ENCODE data around the gene EML6.
A peak's percentile ranks its signal among the peaks of the same experiment; 100 is the strongest.
"Not testable (repeated sequence)": the region's sequence is repeated elsewhere in the genome, so short reads cannot be mapped to it uniquely, and the experiment has no call there.

The EML6 gene

DNA sequence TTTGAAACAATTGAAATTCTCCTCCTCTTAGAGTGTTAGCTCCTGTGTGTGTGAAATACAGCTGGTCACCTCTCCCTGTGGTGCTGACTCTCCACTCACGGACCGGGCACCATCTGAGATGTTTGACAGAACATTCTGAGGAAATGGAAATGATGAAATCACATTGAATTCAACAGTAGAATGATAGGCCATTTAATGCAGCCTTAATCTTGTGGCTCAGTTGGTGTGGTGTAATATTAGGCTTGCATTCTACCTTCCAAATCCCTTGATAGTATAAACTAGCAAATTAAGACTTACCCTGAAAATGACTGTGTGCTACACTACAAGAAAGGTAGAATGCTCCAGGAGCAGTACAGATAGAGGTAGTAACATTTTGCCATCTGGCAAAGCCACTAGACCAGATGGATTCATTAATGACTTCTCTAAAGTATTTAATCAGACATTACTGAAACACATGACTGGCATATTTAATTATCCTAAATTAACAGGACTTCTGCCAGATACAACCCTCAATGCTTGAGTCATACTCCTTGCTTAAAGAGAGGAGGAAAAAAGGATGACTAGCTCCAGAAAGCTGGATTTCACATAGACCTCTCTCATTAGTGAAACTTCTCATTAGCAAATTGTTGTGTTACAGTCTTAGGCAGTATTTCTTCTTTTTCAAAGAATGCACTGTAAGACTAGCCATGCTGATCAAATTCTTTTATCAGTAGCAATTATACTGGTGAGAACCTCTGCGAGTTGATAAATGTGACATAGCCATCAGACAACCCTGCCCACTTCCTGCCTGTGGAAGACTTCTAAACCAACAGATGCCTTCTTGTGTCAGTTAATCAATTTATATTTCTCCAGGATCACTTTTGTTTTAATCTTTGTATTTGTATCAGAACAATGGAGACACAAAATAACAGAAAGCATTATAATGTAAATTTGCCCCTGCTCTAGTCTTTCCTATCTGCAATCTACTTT is 80.6 kb downstream of the EML6 start:
- no peak for DNase-seq (ENCODE audit: low read depth in 3 of 3)

DNA sequence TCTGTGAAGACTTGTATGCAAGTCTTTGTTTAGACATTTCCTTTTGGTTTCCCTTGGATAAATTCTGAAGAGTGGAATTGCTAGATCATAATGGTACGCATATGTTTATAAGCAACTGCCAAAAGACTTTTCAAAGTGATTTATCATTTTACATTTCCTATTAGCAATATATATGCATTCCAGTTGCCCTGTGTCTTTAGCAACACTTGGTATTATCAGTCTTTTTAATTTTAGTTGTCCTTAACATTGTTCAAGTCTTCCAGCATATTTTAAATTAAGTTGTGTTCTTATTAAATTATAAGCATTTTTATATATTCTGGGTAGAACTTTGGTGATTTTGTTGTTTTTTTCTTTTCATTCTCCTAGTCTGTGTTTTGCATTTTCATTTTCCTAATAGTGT is 81.8 kb downstream of the EML6 start:
- DNase-seq (ENCODE audit: low read depth in 3 of 3), result no peak

DNA sequence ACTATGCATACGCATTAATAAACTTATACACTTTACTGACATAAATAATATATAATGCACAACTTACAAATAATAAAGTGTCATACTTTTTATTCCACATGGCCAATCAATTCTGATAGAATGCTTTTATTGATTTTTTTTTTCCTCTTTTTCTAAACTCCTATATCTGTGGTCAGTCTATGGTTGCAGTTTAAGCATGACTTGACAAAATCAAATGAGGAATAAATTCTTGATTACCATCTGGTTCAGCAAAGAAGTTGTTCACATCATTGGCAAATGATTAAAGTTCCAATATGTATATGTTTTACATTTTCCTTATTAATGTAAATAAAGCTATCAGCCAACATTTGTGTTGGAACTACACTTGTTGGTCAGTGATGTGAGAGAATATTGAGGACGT is 83.5 kb downstream of the EML6 start:
- no peak for DNase-seq (ENCODE audit: low read depth in 3 of 3)

DNA sequence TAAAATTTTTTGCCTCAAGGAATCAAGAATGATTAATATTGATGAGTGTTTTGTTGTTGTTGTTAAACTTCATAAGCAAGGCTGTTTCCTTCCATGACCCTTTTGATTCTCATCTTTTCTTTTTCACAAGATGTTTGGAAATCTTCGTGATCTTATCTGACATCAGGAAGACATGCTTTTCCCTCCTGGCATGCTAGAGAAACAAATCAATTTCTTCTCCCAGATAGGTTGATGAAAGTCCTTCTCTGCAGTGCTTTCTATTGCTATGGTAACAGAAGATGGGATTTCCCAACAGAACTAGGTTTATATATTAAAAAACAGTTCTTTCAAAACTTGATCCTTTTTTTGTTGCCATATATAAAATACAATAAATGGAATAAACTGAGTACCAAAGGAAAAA is 85.2 kb downstream of the EML6 start:
- DNase-seq (ENCODE audit: low read depth in 3 of 3), result no peak

DNA sequence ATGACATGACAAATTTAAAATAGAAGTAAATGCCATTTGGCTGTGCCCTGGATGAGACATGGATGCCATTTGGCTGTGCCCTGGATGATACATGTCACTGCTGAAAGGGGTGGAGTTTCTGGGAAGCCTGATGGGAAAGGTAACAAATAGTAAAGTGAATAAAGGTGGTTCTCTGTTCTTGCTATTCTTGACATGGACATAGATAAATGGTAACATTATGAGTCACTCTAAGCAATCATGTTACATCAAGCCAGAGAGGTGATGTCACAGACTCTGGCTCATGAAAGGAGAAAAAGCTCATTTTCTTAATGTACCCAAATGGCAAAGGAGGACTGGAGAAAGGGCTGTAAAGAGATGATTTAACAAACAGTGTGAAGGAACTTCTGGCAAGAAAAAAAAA is 86.4 kb downstream of the EML6 start:
- no peak for DNase-seq (ENCODE audit: low read depth in 3 of 3)

DNA sequence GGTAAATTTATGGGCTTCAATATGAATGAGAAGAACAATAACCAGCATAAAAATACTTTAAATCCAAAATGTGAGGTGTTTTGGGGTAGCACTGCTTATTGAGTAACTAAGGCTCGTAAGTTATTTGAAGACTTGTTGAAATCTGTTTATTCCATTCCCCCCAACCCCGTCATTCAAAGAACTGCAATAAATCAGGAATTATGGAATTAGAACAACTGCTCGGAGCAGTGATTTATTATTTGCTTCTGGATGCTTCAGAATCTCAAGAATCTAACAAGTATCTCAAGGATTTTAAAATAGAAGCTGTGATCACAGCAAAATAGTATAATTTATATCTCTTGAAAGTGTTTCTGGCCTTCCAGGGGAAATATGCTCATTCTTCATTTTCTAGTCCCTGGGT is 86.8 kb downstream of the EML6 start:
- no peak for DNase-seq (ENCODE audit: low read depth in 3 of 3)

DNA sequence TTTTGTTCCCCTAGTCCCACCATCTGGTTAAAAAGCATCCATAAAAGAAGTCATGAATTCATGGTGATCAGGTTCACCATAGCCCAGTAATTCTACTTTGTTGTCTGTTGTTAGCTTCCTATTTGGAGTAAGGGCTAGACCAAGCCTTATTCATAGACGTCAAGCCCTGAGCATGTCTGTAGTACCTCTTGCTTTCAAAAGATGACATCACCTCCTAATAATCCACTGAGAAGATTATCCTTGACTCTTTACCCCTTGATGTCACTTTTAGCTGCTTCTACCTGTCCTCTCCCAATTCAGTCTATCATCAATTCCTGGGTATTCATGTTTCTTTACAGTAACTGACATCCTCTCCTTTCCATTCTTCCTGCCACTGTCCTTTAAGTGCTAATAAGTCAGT is 90.1 kb downstream of the EML6 start:
- no peak for DNase-seq (ENCODE audit: low read depth in 3 of 3)

DNA sequence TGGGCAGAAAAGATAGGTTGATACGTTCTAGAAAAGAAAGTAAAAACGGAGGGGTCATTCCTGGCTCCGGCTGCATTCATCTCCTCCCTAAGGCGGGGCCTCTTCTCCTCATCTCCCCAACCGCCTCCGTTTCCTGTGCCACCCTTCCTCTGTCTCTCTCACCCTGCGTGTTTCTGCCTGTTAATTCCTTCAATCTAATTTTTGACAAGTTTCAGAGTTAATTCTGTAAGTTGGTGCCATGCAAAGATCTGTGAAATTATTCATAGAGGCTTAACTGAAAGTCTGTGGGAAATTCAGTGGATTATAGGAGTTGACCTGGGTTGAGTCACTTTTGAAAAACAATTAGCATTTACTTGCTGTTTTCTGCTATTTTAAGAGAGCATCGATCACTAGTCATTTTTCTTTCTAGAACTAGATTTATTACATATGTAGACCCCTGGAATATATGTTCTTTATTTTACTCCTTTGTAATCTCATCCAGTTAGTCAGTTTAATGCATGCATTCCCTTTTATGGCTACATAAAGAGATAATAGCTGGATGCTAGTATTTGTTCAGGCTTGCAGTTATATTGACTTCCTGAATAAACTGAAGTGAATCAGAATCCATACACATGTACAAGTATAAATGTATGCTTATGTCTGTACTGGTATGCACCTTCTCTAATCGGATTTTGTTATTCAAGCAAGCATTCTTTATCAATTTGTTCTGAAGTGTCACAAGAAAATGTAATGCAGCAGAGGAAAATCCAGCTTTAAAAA is 91.1 kb downstream of the EML6 start:
- DNase-seq (ENCODE audit: low read depth in 3 of 3), result no peak

DNA sequence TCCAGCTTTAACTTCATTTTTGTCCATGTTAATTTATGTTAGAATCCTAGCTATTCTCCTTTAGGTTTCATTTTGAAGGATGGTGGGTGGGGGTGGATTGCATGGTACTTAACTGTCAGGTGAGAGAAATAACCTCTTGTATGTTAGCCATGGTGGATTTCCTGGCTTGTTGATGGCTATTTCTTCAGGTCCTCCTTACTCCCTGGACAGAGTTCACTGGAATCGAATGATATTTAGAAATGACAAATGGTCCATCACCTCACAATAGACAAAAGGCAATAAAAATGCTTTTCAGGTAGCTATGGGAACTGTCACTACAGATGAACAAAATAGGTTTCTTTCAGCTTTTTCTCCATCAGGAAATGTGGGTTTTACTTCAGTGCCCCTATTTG is 91.7 kb downstream of the EML6 start:
- no peak for DNase-seq (ENCODE audit: low read depth in 3 of 3)

DNA sequence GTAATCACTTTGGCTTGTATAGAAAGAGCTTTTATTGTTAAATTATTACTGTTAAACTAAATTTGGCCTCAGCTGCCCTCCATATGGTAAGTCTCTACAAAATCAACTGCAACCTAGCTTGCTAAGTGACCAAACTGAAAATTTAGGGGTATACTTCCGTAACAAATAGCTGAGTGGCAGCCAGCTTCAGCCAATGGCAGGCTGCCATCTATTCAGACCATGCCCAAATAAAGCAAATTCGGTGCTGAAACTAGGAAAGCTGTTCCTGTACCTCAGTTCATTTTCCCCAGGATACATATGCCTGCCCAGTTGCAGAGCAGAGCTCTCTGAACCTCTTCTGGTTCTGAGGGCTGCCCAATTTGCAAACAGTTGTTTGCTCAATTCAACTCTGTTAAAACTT is 94.8 kb downstream of the EML6 start:
- DNase-seq (ENCODE audit: low read depth in 3 of 3), result no peak

DNA sequence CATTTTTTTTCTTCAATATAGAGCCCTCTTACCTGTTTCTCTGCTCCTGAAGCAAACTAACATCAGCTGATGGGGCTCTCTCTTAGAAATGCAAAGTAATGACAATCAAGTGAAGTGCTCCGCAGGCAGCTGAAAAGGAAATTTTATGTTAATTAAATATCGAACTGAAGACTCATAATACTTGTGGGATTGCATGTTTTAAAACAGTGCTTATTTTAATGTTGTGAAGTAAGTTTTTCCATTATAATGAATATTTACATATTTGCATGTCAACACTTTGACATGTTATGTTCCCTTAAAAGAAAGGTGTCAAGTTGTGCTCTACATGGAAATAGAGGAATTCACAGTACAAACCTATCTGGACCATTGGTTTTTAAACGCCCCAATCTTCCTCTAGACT is 97.1 kb downstream of the EML6 start:
- DNase-seq (ENCODE audit: low read depth in 3 of 3), result no peak

DNA sequence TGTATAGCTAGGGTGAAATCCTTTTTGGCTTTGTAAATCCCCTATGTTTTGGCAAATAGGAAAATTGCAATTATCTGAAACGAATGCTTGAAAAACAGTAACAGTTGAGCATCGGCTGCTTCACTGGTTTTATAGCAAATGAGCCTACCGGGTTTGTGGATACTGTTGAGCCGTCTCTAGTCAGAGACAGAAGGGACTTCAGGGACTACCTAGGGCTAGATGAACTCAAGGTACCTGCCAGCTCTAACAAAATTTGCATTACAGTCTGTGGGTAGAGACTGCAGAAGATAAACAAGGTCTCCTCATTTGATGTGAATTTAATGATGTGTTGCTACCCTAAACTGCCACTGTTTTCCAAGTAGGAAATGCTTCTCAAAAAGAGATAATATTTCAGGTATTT is 101.1 kb downstream of the EML6 start:
- no peak for DNase-seq (ENCODE audit: low read depth in 3 of 3)

DNA sequence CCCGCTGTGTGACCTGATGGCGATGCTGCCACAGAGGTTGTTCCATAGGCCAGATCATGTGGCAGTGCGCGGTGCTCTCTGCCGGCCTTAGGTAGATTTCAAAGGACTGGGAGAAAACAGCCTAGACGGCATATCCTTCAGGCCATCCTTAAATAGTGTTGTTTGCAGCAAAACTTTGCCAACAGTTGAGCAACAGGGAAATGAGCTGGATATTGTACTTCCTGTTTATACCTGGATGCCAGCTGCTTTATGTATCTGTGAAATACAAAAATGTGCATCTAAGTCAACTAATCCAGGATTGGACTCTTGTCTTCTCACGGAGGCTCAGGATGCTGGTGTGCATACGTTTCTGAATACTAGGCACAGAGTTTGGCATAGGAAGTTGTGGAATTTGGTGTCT is 107.1 kb downstream of the EML6 start:
- no peak for DNase-seq (ENCODE audit: low read depth in 3 of 3)

DNA sequence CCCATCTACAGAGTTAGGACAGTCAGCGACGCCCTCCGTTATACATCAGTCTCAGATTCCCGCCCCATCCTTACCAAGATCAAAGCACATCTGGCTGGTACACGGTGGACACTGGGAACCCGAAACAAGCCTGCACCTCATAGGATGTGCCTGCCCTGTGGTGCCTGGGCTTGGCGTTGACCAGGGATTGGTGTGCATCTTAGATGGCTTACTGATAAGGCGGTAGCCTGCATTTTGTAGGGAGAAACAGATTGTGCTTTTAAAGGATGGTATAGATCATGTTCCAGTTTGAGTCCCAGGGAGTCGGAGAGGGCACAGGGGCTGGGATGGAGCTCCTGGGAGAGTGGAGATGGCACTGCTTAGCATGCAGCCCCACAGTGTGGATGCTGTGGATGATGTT is 108.0 kb downstream of the EML6 start:
- DNase-seq (ENCODE audit: low read depth in 3 of 3), result no peak

DNA sequence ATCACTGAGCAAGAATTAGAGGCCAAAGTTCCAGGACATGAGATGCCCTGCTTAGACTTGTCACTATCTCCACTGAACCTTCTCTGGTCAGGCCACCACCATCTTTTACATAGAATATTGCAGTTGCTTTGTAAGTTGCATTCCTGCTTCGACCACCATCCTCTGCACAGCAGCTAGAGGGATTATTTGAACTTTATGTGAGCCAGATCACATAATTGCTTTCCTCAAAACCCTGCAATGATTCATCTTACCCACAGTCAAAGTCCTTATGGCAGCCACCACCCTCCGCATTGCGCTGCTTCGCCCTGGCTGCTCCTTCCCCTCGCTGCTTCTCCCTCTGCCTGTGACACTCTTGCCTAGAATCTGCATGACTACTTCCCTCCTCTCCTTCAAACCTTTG is 111.3 kb downstream of the EML6 start:
- no peak for DNase-seq (ENCODE audit: low read depth in 3 of 3)

DNA sequence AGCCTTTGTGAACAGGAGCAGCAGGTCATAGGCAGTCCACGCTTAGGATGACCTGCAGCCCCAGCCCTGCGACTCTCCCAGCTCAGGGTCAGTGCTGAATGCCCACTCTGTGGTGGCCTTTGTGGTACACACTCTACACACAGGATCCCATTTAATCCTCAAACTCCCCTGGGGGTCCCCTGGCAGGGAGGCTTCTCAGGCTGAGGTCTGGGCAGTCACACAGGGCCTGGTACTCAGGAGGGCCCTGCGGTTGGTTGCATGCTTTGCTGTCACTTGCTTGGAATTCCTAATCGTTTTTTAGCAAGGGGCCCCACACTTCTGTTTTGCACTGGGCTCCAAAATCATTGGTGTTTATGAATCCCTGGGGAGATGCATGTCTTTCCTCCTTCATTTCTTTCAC is 113.0 kb downstream of the EML6 start:
- no peak for DNase-seq (ENCODE audit: low read depth in 3 of 3)

DNA sequence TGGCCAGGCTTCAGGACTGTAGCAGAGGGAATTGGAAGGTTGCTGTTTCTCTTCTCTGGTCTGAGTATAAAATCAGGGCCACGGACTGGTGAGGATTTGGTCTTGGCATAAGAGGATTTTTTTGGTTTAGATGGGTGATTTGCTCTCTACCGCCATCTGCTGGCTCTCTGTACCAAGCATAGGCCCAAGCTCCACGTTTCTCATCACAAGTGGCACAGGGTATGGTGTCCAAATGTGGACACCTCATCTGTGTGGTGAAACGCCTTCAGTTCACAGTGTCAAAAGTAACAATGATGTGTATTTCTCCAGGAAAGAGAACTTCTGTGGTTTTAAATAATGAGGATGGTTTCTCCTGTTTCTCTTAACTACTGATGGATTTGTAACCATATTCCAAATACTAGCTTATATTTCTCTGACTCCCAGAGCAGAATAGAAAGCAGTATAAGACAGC is 115.1 kb downstream of the EML6 start:
- DNase-seq (ENCODE audit: low read depth in 3 of 3), result peak; percentile 30 to 50 (median 50)

DNA sequence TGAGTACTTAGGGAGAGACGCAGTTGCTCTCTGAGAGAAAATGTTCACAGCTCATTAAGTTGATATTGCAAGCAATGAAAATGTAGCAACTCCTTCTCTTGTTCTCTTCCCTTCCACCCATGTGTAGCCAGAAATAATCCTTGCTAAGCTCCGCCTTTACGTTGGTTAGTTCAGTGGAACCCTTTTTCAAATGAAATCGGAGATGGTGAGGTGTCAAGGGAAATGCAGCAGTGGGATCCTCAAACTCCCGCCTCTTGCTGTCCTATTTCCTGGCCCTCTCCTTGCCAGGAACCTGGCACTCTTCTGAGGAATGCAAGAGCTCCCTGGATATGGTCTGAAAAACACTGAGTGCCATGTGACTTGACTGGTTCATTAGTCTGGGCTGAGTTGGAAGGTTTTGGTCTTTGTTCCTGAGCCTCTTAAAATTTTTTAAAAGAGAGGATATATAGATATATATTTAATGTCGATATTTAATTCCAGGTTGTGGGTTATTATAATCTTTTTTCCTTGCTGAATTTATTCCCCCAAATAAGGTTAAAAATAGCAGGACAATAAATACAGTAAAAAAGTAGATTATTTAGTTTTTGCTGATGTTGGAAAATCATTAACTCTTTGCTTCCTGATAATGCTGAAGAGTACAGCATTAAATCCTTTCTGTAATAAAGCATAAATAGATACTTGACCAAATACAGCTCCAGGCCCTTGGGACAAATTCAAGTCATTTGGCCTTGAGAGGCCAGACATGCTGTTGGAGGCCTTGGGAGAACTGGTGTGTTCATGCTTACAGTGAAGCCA is 116.2 kb downstream of the EML6 start:
- DNase-seq (ENCODE audit: low read depth in 3 of 3), result no peak

DNA sequence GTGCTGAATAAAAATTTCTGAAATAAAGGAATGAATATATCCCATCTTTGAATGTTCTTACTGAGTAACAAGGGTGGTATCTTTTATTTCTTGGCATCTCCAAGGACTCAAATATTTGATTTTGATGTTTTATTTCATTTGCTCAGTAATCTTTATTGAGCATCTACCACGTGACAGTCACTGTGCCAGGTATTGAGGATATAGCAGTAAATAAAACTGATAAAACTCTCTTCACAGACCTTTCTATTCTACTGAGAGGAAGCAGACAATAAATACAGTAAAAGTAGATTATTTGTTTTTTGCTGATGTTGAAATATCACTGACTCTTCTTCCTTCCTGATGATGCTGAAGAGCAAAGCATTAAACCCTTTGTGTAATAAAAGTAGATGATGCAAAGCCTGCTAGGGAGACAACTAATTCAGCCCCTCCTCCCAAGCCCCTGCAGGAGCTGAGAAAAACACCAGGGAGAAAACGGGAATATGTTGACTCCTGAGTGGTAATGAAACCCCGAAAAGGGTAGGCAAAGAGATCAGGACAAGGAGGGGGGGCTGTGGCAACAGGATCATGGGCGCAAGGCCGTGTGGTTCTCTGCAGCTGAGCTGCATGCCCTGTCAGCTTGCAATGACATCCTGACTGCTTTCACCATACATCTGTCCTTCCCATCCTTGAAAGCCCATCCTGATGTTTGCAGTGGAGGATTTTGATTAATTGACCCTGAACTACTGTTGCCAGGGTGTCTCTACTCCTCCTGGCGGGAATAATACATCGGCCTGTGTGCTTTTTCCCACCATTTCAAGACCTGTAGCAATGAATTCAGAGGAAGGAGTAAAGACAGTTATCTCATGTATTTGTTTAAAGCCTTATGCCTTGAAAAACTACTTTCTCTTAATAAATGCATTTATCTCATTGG is 117.4 kb downstream of the EML6 start:
- DNase-seq (ENCODE audit: low read depth in 3 of 3), result no peak

DNA sequence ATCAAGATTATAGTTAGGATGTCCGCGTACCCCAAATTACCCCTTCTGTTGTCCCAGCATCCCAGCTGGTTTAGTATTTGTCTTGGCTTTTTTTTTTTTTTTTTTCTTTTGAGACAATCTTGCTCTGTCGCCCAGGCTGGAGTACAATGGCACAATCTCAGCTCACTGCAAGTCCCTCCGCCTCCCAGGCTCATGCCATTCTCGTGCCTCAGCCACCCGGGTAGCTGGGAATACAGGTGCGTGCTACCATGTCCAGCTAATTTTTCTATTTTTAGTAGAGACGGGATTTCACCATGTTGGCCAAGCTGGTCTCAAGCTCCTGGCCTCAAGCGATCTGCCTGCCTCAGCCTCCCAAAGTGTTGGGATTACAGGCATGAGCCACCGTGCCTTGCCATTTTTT is 118.0 kb downstream of the EML6 start:
- not testable (repeated sequence) for DNase-seq (ENCODE audit: low read depth in 3 of 3)

DNA sequence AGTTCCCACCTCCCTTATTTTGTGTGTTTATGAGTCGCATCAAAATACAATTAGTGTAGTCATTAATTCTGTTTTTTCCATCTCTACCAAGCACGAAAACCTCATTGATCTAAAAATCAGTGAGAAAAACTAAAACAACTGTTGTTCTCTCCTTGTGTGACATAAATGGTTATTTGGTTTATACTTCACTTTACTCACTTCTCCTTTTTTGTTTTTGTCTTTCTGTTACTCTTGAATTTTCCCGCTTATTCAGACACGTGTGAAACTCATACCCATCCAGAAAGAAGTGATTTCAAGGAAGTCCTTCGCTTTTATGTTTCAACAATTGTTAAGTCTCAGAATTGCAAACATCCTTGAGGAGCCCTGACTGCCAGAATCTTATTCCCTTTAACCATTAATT is 121.6 kb downstream of the EML6 start:
- DNase-seq (ENCODE audit: low read depth in 3 of 3), result no peak

All from stimulated activated CD4-positive, alpha-beta T cell treated with anti-CD3 and anti-CD28 coated beads, TNF-alpha, amount 100 ng/mL, for 24 hours (primary cell).